HepG2 (cell line): ENCODE data around the gene SRRM4. TPM values are rescaled to one million over a fixed set of nuclear protein-coding genes. Genes with fewer than 3 reads are reported as not detected.

ENCODE experiments used
- AKAP8 ChIP-seq: sonication (generic); formaldehyde crosslinking; IDR thresholded peaks from 2 replicates; pipeline ENCODE4 v1.5.1; 2020; ENCODE audit warnings: mild to moderate bottlenecking, missing genetic modification reagents
- CCDC6 ChIP-seq: sonication (generic); formaldehyde crosslinking; IDR thresholded peaks from 2 replicates; pipeline ENCODE4 v1.8.1; 2022; ENCODE audit warnings: mild to moderate bottlenecking, missing genetic modification reagents, moderate library complexity
- EED ChIP-seq: sonication (generic); formaldehyde crosslinking; IDR thresholded peaks from 2 replicates; pipeline ENCODE4 v1.5.0; 2020; ENCODE audit warnings: mild to moderate bottlenecking, missing genetic modification reagents
- HOXA3 ChIP-seq: sonication (generic); formaldehyde crosslinking; IDR thresholded peaks from 2 replicates; pipeline ENCODE4 v1.5.0; 2020; ENCODE audit warnings: missing genetic modification reagents
- HOXA5 ChIP-seq: sonication (generic); formaldehyde crosslinking; IDR thresholded peaks from 2 replicates; pipeline ENCODE4 v1.4.0; 2020; ENCODE audit warnings: missing genetic modification reagents
- NKX3-1 ChIP-seq: sonication (generic); formaldehyde crosslinking; IDR thresholded peaks from 2 replicates; pipeline ENCODE4 v1.5.0; 2020; ENCODE audit warnings: missing genetic modification reagents
- ONECUT2 ChIP-seq: sonication (generic); formaldehyde crosslinking; IDR thresholded peaks from 2 replicates; pipeline ENCODE4 v1.4.0; 2020; ENCODE audit warnings: missing genetic modification reagents
- RBAK ChIP-seq: sonication (generic); formaldehyde crosslinking; IDR thresholded peaks from 2 replicates; pipeline ENCODE4 v1.5.1; 2020; ENCODE audit warnings: mild to moderate bottlenecking, missing genetic modification reagents
- ZFAT ChIP-seq: sonication (generic); formaldehyde crosslinking; conservative IDR thresholded peaks from 2 replicates; pipeline ENCODE4 v1.8.1; 2023; ENCODE audit warnings: missing genetic modification reagents, inconsistent platforms
- ZGPAT ChIP-seq: IDR thresholded peaks from 2 replicates; pipeline ENCODE4 v1.6.1; 2016; ENCODE audit warnings: mild to moderate bottlenecking
- ZNF264 ChIP-seq: sonication (generic); formaldehyde crosslinking; IDR thresholded peaks from 2 replicates; pipeline ENCODE4 v1.4.0; 2020; ENCODE audit warnings: missing genetic modification reagents
- ZNF441 ChIP-seq: sonication (generic); formaldehyde crosslinking; IDR thresholded peaks from 2 replicates; pipeline ENCODE4 v1.7.0; 2021; ENCODE audit warnings: missing genetic modification reagents, borderline replicate concordance
- ZNF777 ChIP-seq: sonication (generic); formaldehyde crosslinking; IDR thresholded peaks from 2 replicates; pipeline ENCODE4 v1.4.0; 2020; ENCODE audit warnings: missing genetic modification reagents
- ZNF790 ChIP-seq: sonication (generic); formaldehyde crosslinking; IDR thresholded peaks from 2 replicates; pipeline ENCODE4 v1.8.0; 2022; ENCODE audit warnings: missing genetic modification reagents, mild to moderate bottlenecking, borderline replicate concordance
- ZNF792 ChIP-seq: IDR thresholded peaks from 2 replicates; pipeline ENCODE4 v1.6.1; 2016
- polyA plus RNA-seq, 8 experiments: library from polyadenylated mRNA; depleted of rRNA in 3 of 8; stranded (reverse) in 7 of 8; unstranded in 1 of 8; fragments of >200 nt; fragmentation: Illumina TruSeq in 4 of 8; extraction: Trizol in 4 of 8; gene quantifications; 2 replicates each; pipeline versions ENCODE4 v1.2.1 to v1.2.3, GENCODE V29; 2011 to 2016; ENCODE audit warnings: low read depth in 4 of 8, missing spikeins in 1 of 8, mixed read lengths in 1 of 8; ENCODE audit not compliant: insufficient read depth in 1 of 8
- total RNA-seq, 5 experiments: library from RNA; depleted of rRNA; stranded (reverse); fragments of >200 nt; fragmentation: Illumina TruSeq; extraction: Trizol; gene quantifications; 2 replicates each; pipeline ENCODE4 v1.2.3, GENCODE V29; 2016; ENCODE audit warnings: low read depth in 1 of 5
- TF ChIP-seq, protein P1 (sequence below): sonication (generic); formaldehyde crosslinking; IDR thresholded peaks from 2 replicates; pipeline ENCODE4 v1.4.0; 2020; ENCODE audit warnings: missing genetic modification reagents
- TF ChIP-seq, protein P2 (sequence below): sonication (generic); formaldehyde crosslinking; IDR thresholded peaks from 2 replicates; pipeline ENCODE4 v1.4.0; 2020; ENCODE audit warnings: missing genetic modification reagents
- TF ChIP-seq, protein P3 (sequence below): sonication (generic); formaldehyde crosslinking; IDR thresholded peaks from 2 replicates; pipeline ENCODE4 v1.9.0; 2021; ENCODE audit warnings: missing genetic modification reagents, borderline replicate concordance

SRRM4 gene
- total and polyA plus RNA-seq, 2 of the 13 experiments (the other 11 are each of a cell fraction or from before 2014, with no cell fraction given), result not detected

- TF ChIP-seq ONECUT2 (CRISPR knock-in tag), result peak; percentile 53; the same call in 1 of the 2 replicates
- TF ChIP-seq ZNF264 (CRISPR knock-in tag), result peak; percentile 53; the same call in 1 of the 2 replicates
- TF ChIP-seq ZGPAT, result peak; percentile 40; the same call in 1 of the 2 replicates
- TF ChIP-seq ZNF441 (CRISPR knock-in tag), result peak; percentile 86
- TF ChIP-seq ZFAT, result 0 out of 2 replicates have a peak, but pooled peaks have one; percentile 30
- 0 out of 2 replicates have a peak, but pooled peaks have one; percentile 20 for TF ChIP-seq HOXA3 (CRISPR knock-in tag)
- TF ChIP-seq, protein P1, sequence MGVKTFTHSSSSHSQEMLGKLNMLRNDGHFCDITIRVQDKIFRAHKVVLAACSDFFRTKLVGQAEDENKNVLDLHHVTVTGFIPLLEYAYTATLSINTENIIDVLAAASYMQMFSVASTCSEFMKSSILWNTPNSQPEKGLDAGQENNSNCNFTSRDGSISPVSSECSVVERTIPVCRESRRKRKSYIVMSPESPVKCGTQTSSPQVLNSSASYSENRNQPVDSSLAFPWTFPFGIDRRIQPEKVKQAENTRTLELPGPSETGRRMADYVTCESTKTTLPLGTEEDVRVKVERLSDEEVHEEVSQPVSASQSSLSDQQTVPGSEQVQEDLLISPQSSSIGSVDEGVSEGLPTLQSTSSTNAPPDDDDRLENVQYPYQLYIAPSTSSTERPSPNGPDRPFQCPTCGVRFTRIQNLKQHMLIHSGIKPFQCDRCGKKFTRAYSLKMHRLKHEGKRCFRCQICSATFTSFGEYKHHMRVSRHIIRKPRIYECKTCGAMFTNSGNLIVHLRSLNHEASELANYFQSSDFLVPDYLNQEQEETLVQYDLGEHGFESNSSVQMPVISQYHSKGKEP (CRISPR knock-in tag), result peak; percentile 94; the same call in 1 of the 2 replicates
- no peak for TF ChIP-seq EED
- TF ChIP-seq ZNF777, result no peak
- peak; percentile 52; the same call in 1 of the 2 replicates for TF ChIP-seq HOXA5 (CRISPR knock-in tag)
- peak; percentile 43; the same call in 1 of the 2 replicates for TF ChIP-seq CCDC6 (CRISPR knock-in tag)
- TF ChIP-seq RBAK (CRISPR knock-in tag), result no peak
- TF ChIP-seq, protein P2, sequence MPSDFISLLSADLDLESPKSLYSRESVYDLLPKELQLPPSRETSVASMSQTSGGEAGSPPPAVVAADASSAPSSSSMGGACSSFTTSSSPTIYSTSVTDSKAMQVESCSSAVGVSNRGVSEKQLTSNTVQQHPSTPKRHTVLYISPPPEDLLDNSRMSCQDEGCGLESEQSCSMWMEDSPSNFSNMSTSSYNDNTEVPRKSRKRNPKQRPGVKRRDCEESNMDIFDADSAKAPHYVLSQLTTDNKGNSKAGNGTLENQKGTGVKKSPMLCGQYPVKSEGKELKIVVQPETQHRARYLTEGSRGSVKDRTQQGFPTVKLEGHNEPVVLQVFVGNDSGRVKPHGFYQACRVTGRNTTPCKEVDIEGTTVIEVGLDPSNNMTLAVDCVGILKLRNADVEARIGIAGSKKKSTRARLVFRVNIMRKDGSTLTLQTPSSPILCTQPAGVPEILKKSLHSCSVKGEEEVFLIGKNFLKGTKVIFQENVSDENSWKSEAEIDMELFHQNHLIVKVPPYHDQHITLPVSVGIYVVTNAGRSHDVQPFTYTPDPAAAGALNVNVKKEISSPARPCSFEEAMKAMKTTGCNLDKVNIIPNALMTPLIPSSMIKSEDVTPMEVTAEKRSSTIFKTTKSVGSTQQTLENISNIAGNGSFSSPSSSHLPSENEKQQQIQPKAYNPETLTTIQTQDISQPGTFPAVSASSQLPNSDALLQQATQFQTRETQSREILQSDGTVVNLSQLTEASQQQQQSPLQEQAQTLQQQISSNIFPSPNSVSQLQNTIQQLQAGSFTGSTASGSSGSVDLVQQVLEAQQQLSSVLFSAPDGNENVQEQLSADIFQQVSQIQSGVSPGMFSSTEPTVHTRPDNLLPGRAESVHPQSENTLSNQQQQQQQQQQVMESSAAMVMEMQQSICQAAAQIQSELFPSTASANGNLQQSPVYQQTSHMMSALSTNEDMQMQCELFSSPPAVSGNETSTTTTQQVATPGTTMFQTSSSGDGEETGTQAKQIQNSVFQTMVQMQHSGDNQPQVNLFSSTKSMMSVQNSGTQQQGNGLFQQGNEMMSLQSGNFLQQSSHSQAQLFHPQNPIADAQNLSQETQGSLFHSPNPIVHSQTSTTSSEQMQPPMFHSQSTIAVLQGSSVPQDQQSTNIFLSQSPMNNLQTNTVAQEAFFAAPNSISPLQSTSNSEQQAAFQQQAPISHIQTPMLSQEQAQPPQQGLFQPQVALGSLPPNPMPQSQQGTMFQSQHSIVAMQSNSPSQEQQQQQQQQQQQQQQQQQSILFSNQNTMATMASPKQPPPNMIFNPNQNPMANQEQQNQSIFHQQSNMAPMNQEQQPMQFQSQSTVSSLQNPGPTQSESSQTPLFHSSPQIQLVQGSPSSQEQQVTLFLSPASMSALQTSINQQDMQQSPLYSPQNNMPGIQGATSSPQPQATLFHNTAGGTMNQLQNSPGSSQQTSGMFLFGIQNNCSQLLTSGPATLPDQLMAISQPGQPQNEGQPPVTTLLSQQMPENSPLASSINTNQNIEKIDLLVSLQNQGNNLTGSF, result peak; percentile 83; the same call in 1 of the 2 replicates
- no peak for TF ChIP-seq AKAP8 (CRISPR knock-in tag)
- TF ChIP-seq ZNF792, result peak; percentile 83
- TF ChIP-seq, protein P3, sequence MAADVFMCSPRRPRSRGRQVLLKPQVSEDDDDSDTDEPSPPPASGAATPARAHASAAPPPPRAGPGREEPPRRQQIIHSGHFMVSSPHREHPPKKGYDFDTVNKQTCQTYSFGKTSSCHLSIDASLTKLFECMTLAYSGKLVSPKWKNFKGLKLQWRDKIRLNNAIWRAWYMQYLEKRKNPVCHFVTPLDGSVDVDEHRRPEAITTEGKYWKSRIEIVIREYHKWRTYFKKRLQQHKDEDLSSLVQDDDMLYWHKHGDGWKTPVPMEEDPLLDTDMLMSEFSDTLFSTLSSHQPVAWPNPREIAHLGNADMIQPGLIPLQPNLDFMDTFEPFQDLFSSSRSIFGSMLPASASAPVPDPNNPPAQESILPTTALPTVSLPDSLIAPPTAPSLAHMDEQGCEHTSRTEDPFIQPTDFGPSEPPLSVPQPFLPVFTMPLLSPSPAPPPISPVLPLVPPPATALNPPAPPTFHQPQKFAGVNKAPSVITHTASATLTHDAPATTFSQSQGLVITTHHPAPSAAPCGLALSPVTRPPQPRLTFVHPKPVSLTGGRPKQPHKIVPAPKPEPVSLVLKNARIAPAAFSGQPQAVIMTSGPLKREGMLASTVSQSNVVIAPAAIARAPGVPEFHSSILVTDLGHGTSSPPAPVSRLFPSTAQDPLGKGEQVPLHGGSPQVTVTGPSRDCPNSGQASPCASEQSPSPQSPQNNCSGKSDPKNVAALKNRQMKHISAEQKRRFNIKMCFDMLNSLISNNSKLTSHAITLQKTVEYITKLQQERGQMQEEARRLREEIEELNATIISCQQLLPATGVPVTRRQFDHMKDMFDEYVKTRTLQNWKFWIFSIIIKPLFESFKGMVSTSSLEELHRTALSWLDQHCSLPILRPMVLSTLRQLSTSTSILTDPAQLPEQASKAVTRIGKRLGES (CRISPR knock-in tag), result 0 out of 2 replicates have a peak, but pooled peaks have one; percentile 50
- TF ChIP-seq NKX3-1 (CRISPR knock-in tag), result peak; percentile 93; the same call in 1 of the 2 replicates
- TF ChIP-seq ZNF790 (CRISPR knock-in tag), result peak; percentile 51; the same call in 1 of the 2 replicates
These were observed 79.8 kb downstream of the SRRM4 start (continued) for GRCh38 chr12:119060847-119061796.
